SJSA1 (cell line): ENCODE data around the gene SOX13. TPM values are rescaled to one million over a fixed set of nuclear protein-coding genes. Genes with fewer than 3 reads are reported as not detected.

Experiments
- DNase-seq, 2 experiments: peaks; one replicate each; pipeline ENCODE4 v3.0.0-alpha.2; 2015 to 2020; ENCODE audit warnings: low spot score in 2 of 2, low read depth in 1 of 2
- H3K27ac ChIP-seq: fragments of 250-450 bp; sonication (Bioruptor Pico); 2 replicates; pipeline ENCODE4 v1.5.1; 2020; ENCODE audit warnings: mild to moderate bottlenecking, moderate library complexity
- H3K27me3 ChIP-seq: fragments of 250-450 bp; sonication (Bioruptor Pico); replicated peaks from 2 replicates; pipeline ENCODE4 v1.5.1; 2020; ENCODE audit warnings: mild to moderate bottlenecking, moderate library complexity
- H3K36me3 ChIP-seq: fragments of 250-450 bp; sonication (Bioruptor Pico); 2 replicates; pipeline ENCODE4 v1.5.1; 2020; ENCODE audit warnings: mild to moderate bottlenecking
- H3K4me1 ChIP-seq: fragments of 250-450 bp; sonication (Bioruptor Pico); replicated peaks from 2 replicates; pipeline ENCODE4 v1.6.1; 2021; ENCODE audit warnings: mild to moderate bottlenecking
- H3K4me3 ChIP-seq: fragments of 250-450 bp; sonication (Bioruptor Pico); 2 replicates; pipeline ENCODE4 v1.5.1; 2020; ENCODE audit warnings: mild to moderate bottlenecking
- H3K9me3 ChIP-seq: fragments of 250-450 bp; sonication (Bioruptor Pico); replicated peaks from 2 replicates; pipeline ENCODE4 v1.5.1; 2020; ENCODE audit warnings: mild to moderate bottlenecking
- total RNA-seq: library from RNA; depleted of rRNA; stranded (reverse); fragments of >200 nt; shearing (Covaris generic); gene quantifications from 2 replicates; pipeline ENCODE4 v1.2.3, GENCODE V29; 2014

Gene SOX13
- total RNA-seq, 1 experiment from 2014 or later: 15.5 TPM

DNA sequence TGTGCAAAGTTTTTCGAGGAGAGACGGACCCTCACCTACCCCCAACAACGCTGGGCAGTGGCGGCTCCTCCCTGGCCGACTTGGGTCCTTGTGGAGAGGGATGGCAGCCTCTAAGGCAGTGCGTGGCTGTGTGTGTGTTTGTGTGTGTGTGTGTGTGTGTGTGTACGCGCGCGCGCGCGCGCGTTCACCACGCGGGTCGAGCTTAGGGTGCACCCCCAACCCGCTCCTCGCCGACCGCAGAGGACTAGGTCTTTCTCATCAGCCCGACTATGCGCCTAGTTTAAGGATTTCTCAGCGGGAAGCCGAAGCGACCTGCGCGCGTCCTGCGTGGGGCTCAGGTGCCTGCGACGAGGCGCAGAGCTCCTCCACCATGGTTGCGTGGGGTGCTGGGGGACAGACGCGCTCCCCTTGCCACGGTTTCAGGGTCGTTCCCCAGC, 940 bp downstream of the SOX13 start:
- Histone ChIP-seq H3K9me3 (no peaks in the 10 kb centered on the region; the same call in 1 of the 2 replicates), H3K4me3 (peak overlapping the region; percentile 75), H3K27ac (no peak overlapping the region), H3K27me3 (no peaks in the 10 kb centered on the region), H3K36me3 (peaks cover 8% of the 10 kb centered on the region; the same call in 1 of the 2 replicates), H3K4me1 (peaks cover 55% of the 10 kb centered on the region)
- peak in 1 of 2 experiments; percentile 43 for DNase-seq

DNA sequence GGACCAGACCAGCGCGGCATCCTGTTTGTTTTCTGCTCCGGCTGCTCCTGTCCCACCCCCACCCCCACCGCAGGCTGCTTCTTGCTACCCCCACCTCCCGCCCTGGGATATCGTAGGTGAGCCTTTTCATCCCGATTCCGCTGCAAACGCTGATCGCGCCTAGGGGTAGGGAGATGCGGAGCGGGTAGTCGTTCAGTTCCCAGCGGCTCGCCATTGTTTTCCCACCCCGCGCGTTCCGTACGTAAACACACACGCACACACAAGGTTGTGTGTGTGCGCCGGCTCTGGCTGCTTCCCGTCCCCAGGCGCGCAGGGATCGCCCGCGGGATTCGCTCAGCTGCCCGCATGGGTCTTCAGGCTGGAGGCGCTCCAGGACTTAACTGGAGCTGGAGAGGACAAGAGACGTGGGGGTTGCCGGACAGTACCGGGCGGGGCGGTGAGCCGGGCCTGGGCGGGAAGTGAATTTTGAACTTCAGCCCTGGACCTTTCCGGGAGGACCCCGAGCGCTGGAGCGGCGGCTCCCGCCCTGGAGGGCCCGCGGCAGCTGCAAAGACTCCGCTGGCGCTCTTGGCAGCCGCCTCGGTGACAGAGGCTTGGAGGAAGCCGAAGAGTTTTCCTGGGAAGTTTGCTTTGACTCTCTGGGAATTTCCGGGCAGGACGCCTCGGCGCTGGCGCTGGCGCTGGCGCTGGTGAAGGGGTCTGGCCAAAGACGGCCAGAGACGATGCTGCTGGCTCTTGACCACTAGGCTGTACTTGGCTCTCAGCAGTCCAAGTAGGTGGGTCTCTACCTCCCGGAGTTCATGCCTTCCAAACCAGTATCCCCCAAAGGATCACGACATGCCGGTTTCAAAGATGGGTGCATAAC, 1.6 kb downstream of the SOX13 start:
- H3K4me1 ChIP-seq: peaks cover 62% of the 10 kb centered on the region
- peak; percentile 68 to 69 for DNase-seq
- H3K27me3 ChIP-seq: no peaks in the 10 kb centered on the region
- H3K4me3 ChIP-seq: peak overlapping the region; percentile 75
- H3K9me3 ChIP-seq: no peaks in the 10 kb centered on the region; the same call in 1 of the 2 replicates
- peak overlapping the region; percentile 48 for H3K27ac ChIP-seq
- peaks cover 8% of the 10 kb centered on the region; the same call in 1 of the 2 replicates for H3K36me3 ChIP-seq

DNA sequence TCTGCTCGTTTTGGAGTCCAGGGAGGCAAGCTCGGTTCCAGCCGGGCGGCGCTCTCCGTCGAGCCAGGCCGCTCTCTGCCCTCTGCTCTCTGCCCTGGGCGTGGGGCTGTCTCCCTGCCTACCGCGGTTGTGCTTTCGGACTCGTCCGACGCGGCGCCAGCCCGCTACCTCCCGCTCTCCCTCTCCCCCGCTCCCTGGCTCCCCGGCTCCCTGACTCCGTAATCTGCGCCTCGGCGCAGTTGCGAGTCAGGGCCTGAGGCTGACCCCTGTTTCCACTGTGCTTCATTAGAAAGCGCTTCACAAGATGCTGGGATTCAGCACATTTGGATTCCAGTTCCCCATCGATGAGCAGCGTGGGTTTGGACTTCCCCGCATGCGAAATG, 2.2 kb downstream of the SOX13 start:
- peaks cover 68% of the 10 kb centered on the region for H3K4me1 ChIP-seq
- peak overlapping the region; percentile 75 for H3K4me3 ChIP-seq
- no peak for DNase-seq
- peaks cover 8% of the 10 kb centered on the region; the same call in 1 of the 2 replicates for H3K36me3 ChIP-seq
- H3K9me3 ChIP-seq: no peaks in the 10 kb centered on the region; the same call in 1 of the 2 replicates
- H3K27me3 ChIP-seq: no peaks in the 10 kb centered on the region
- no peak overlapping the region; the same call in 1 of the 2 replicates for H3K27ac ChIP-seq

DNA sequence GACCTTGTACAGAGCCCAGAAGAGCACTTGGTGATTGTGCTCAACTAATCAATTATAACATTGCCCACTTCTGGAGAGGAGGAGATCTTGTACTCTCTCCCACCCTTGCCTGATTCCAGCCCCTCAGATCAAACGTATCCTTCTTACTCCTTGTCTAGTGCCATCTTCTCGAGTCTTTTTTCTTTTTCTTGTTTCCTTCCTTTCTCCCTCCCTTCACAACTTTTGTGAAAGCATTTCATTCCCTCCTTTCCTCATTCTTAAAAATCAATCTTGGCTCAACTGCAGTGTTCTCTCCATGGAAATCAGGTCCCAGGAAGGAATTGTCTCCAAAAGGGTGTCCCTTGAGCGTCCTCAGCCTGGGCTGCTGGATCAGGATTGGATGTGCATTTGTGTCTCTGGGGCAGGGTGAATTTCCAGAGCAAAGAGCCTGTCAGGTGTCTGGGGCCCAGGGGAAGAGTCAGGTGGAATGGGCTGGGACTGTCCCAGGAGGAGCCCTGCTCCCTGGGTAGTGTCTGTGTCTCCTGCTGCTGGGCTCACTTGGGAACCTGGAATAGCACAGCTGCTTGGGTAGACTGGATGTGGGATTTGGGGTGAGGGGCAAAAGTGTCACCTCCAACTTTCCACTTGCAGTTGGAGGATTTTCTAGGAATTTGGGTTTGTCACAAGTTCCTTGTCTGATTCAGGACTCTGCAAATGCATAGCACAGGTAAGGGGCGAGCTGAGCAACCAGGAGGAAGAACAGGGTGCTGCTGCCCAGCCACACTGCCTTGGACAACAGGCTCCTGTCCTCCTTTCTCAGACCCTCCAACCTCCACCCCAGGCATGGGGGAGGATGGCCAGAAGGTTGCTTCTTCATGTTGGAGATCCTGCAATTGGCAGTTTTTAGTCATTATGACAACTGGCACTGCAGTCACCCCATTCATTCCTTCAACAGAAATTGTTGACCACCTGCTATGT, 3.3 kb downstream of the SOX13 start:
- H3K4me1 ChIP-seq: peaks cover 78% of the 10 kb centered on the region

DNA sequence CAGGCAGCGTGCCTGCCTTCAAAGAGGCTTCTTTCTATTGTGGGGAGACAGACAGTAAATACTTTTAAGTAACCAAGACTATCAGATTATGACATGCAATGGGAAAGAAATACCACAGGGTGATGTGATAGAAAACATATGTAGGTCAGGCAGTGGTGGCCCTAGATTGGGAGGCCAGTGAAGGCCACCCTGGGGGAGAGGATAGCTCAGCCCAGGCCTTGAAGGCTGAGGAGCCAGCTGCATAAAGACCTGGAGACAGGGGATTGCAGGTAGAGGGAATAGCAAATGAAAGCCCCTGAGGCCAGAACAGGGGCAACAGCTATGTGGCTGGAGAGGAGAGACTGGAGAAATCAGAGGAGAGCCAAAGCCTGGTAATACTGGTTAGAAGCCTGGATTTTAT, 4.0 kb downstream of the SOX13 start:
- H3K4me3 ChIP-seq: no peak overlapping the region
- no peak overlapping the region for H3K27ac ChIP-seq
- no peaks in the 10 kb centered on the region for H3K27me3 ChIP-seq
- peak in 1 of 2 experiments; percentile 28 for DNase-seq
- peaks cover 8% of the 10 kb centered on the region; the same call in 1 of the 2 replicates for H3K36me3 ChIP-seq
- H3K4me1 ChIP-seq: peaks cover 81% of the 10 kb centered on the region
- H3K9me3 ChIP-seq: no peaks in the 10 kb centered on the region; the same call in 1 of the 2 replicates

More for the DNA sequence above, 3.3 kb downstream of the SOX13 start:
- Histone ChIP-seq H3K27me3 (no peaks in the 10 kb centered on the region), H3K9me3 (no peaks in the 10 kb centered on the region; the same call in 1 of the 2 replicates), H3K36me3 (peaks cover 8% of the 10 kb centered on the region; the same call in 1 of the 2 replicates), H3K27ac (no peak overlapping the region), H3K4me3 (no peak overlapping the region)
- DNase-seq: no peak

DNA sequence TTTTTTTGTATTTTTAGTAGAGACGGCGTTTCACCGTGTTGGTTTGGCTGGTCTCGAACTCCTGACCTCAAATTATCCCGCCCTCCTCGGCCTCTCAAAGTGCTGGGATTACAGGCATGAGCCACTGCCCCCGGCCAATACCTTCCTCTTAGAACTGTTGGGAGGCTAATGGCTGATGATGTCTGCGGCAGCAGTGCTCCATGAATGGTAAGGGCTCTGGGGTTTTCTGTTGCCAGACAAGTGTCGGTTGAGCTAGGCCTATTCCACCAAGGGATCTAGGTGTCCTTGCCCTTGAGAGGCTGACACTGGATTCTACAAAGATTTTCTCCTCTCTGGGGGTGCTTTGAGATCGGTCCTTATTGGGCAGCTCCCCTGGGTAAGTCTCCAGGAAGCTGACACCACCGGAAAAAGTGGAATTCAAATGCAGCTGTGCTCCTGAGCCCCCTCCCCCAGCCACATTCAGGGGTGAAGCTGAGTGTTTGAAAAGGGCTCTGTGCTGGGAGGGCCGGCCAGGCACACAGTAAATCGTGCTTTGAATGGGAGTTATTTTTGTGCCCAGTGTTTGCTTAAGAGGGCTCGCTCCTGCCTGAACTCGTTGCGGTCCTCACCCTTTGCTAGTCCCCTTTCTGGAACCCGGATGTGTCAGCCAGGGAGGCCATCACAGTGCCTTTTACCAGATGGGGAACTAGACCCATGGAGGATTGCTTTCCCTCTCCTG, 5.2 kb downstream of the SOX13 start:
- Histone ChIP-seq H3K27ac (peak overlapping the region; percentile 16), H3K4me3 (no peak overlapping the region), H3K27me3 (no peaks in the 10 kb centered on the region), H3K9me3 (no peaks in the 10 kb centered on the region; the same call in 1 of the 2 replicates), H3K36me3 (peaks cover 8% of the 10 kb centered on the region; the same call in 1 of the 2 replicates), H3K4me1 (peaks cover 76% of the 10 kb centered on the region)
- peak; percentile 60 to 63 for DNase-seq

DNA sequence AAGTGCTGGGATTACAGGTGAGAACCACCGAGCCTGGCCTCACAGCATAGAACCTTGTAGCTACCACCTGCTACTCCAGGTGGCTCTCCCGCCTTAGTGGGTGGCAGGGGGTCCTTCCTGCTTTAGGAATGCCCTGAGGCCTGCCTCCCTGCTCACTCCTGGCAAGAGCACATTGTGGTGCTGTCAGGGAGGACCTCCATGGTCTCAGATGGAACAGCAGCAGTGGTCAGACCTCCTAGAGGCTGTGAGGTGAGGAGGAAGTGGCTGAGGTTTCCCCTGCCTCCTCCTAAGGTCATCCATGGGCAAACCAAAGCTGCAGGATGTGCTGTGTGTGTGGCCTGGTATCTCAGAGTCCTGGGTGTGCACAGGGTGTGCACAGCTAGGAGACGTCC, 6.7 kb downstream of the SOX13 start:
- Histone ChIP-seq H3K9me3 (no peaks in the 10 kb centered on the region), H3K27me3 (no peaks in the 10 kb centered on the region), H3K4me3 (no peak overlapping the region), H3K36me3 (peaks cover 5% of the 10 kb centered on the region; the same call in 1 of the 2 replicates), H3K4me1 (peaks cover 68% of the 10 kb centered on the region), H3K27ac (peak overlapping the region; percentile 50)
- DNase-seq: peak; percentile 71 to 84

DNA sequence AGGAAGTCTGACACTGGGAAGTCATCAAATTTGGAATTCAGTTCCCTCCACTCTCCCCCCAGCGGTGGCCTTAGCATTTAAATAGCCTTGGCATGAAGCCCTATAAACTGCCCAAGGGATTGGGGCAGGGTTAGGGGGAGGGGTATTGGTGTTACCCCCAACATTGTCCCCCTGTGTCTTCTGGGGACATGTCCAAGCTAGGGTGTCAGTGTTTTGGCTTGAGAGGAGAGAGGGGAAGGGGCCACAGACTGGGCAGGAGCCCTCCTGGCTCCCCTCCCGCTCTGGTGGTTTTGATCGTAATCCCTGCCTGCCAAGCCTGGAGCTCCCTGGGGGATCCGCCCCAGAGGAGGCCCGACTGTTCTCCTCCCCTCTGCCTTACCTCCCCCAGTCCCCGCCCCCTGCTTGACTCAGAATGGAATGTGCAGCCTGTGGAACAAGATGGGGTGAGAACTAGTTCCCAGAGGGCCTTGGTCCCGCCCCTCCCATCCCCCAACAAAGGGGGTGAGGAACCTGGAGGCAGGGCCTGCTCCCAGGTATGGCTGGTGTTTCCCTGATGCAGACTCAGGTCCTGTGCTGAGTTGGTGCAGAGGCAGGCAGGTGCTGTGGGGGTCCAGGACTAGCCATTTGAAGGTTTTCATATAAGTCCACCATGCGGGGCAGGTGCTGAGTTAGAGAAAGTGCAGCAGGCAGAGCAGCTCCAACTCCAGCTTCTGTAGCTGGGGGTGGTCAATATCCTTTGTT, 7.4 kb downstream of the SOX13 start:
- H3K36me3 ChIP-seq: no peaks in the 10 kb centered on the region
- no peak overlapping the region for H3K4me3 ChIP-seq
- no peaks in the 10 kb centered on the region for H3K9me3 ChIP-seq
- peaks cover 61% of the 10 kb centered on the region for H3K4me1 ChIP-seq
- H3K27me3 ChIP-seq: no peaks in the 10 kb centered on the region
- H3K27ac ChIP-seq: peak overlapping the region; percentile 50
- DNase-seq: peak; percentile 92 to 95

DNA sequence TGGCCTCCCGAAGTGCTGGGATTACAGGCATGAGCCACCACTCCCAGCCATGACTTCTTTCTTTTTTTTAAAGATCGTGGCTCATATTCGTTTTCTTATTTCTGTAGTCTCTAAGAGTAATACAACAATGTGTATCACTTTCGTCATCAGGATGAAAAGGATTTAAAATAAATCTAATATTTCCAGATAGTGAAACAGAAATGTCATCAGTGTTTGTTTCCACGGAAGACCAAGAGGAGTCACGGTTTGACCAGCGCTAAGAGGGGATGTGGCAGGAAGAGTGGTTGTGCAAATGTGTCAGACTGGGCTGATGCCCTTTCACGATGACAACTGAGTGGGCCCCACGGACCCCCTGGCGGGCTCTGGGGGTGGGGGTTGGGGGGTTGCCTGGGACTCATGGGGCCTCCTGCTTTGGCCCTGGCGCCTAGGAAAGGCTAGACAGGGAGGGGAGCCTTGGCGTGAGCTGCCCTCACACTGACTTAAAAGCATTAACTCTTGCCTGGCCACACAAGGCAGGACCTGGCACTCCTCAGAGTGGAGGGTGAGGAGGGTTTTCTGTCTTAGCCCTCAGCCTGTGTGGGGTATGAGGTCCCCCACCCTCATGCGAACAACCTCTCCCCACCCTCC, 8.4 kb downstream of the SOX13 start:
- DNase-seq: no peak
- Histone ChIP-seq H3K27me3 (no peaks in the 10 kb centered on the region), H3K36me3 (no peaks in the 10 kb centered on the region), H3K4me3 (no peak overlapping the region), H3K9me3 (no peaks in the 10 kb centered on the region), H3K27ac (no peak overlapping the region), H3K4me1 (peaks cover 51% of the 10 kb centered on the region)

DNA sequence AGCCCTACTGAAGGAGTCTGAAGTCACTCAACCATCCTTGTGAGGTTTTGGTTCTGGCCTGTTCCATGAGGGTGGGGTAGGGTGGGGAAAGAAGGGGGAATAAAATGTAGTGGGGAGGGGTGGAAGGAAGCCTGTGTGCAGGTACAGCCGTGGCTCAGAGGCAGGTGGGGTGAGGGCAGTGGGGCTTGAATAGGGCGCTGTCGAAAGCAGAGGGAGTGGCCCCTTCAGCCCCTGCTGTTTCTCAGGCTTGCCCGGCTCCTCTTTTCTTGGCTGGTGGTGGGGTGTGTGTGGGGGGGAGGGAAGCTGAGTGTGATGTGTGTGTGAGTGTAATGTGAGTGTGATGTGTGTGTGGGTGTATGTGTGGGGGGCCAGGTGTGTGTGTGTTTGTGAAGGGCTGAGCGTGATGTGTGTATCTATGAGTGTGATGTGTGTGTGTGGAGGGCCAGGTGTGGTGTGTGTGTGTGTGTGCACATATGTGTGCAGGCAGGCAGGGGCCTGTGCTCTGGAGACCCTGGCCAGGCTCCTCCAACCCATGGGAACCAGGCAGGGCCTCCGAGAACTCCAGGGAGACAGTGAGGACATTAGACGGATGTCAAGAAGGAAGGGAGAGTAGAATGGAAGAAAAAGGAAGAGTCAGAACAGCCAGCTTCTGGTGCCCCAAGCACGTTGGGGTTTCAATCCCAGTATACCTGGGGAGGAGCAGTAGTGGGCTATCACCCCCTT, 9.0 kb downstream of the SOX13 start:
- Histone ChIP-seq H3K36me3 (no peaks in the 10 kb centered on the region), H3K9me3 (no peaks in the 10 kb centered on the region), H3K4me3 (no peak overlapping the region), H3K27ac (no peak overlapping the region), H3K4me1 (peaks cover 45% of the 10 kb centered on the region), H3K27me3 (no peaks in the 10 kb centered on the region)
- DNase-seq: no peak

DNA sequence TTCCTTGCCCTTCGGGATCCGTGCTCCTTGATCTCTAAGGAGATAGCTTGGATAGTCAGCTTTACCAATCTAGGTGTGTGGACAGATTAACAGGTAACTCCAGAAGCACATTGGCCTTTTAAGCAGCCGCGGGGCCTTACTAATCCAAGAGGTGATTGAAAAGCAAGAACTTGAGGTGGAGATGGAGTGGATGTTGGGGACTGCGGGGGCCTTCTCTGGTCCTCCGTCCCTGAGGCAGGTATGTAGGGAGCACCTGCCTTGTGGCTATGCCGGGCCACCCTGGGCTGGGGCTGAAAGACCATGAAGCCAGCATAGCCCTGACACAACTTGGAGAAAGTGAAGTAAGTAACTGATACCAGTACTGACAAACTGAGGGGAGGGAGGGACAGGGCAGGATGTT, 10.6 kb downstream of the SOX13 start:
- no peak for DNase-seq
- peaks cover 29% of the 10 kb centered on the region for H3K4me1 ChIP-seq
- no peak overlapping the region for H3K4me3 ChIP-seq
- H3K9me3 ChIP-seq: no peaks in the 10 kb centered on the region
- no peaks in the 10 kb centered on the region for H3K36me3 ChIP-seq
- no peaks in the 10 kb centered on the region for H3K27me3 ChIP-seq
- no peak overlapping the region for H3K27ac ChIP-seq
